Endothelial cell of umbilical vein (primary cell): ENCODE measurements around the gene TPGS2. TPM values are rescaled to one million over a fixed set of nuclear protein-coding genes. Genes with fewer than 3 reads are reported as not detected.

ENCODE experiments used
- BruUV-seq: library from RNA; stranded (reverse); fragments of 400-500 nt; replicated peaks from 2 replicates; lab custom pipeline; 2021; lab: Mats Ljungman, UMichigan
- CTCF ChIA-PET: fragments of 300-600, 350-600 bp; sonication (Branson Sonifier 250); formaldehyde crosslinking; loops from one replicate; lab custom pipeline; 2021; ENCODE audit warnings: antibody characterized with exemption, inconsistent platforms; lab: Charles Lee
- POLR2A ChIA-PET: fragments of 300-600, 350-600 bp; sonication (Branson Sonifier 250); formaldehyde crosslinking; loops from one replicate; lab custom pipeline; 2021; ENCODE audit warnings: antibody characterized with exemption, inconsistent platforms; lab: Charles Lee
- DNase-seq: peaks from one replicate; pipeline ENCODE4 v3.0.0-alpha.2; 2011; ENCODE audit warnings: low read depth, low spot score
- FAIRE-seq: peaks from 2 replicates; lab custom pipeline; 2011; peaks lifted over from hg19 to GRCh38; lab: Jason Lieb, UNC
- H2AFZ ChIP-seq: 2 replicates; pipeline ENCODE4 v1.6.0; 2012; ENCODE audit warnings: low read depth, low read length, control low read depth, inconsistent platforms
- H3K27ac ChIP-seq: 2 replicates; pipeline ENCODE4 v1.5.1; 2011; ENCODE audit warnings: low read depth, mild to moderate bottlenecking, control low read depth, low read length, moderate library complexity; ENCODE audit not compliant: insufficient read depth
- H3K27me3 ChIP-seq, 2 experiments: 2 replicates each; pipeline versions ENCODE4 v1.6.0 to v1.6.1; 2011; ENCODE audit warnings: low read length in 2 of 2, mixed read lengths in 1 of 2; ENCODE audit not compliant: control insufficient read depth in 2 of 2, insufficient read depth in 2 of 2
- H3K36me3 ChIP-seq, 2 experiments: 2 replicates in 1 of 2; 3 replicates in 1 of 2; pipeline ENCODE4 v1.5.1; 2011; ENCODE audit warnings: low read length in 2 of 2, mild to moderate bottlenecking in 1 of 2, moderate library complexity in 1 of 2; ENCODE audit not compliant: control insufficient read depth in 2 of 2, insufficient read depth in 2 of 2; ENCODE audit errors: extremely low read depth in 1 of 2
- H3K4me1 ChIP-seq: 3 replicates; pipeline ENCODE4 v1.5.1; 2011; ENCODE audit warnings: mild to moderate bottlenecking, low read length; ENCODE audit not compliant: control insufficient read depth, insufficient read depth; ENCODE audit errors: extremely low read depth
- H3K4me2 ChIP-seq: 2 replicates; pipeline ENCODE4 v1.6.1; 2011; ENCODE audit warnings: low read length, control low read depth, mixed read lengths; ENCODE audit not compliant: insufficient read depth
- H3K4me3 ChIP-seq, 3 experiments: fragments of 200-600 bp in 1 of 3; sonication (generic), shearing (Covaris generic) in 1 of 3; replicated peaks in 1 of 3; 2 replicates each; pipeline ENCODE4 v1.5.1; 2011 to 2016; ENCODE audit warnings: control low read depth in 3 of 3, low read length in 3 of 3, mild to moderate bottlenecking in 2 of 3, inconsistent platforms in 1 of 3, low read depth in 1 of 3, moderate library complexity in 1 of 3; ENCODE audit not compliant: insufficient read depth in 1 of 3
- H3K79me2 ChIP-seq: 2 replicates; pipeline ENCODE4 v1.6.0; 2012; ENCODE audit warnings: low read length, inconsistent platforms; ENCODE audit not compliant: control insufficient read depth, insufficient read depth
- H3K9ac ChIP-seq: replicated peaks from 2 replicates; pipeline ENCODE3; 2011; ENCODE audit warnings: low read length, control low read depth; ENCODE audit not compliant: insufficient read depth; ENCODE audit errors: extremely low read depth
- H3K9me1 ChIP-seq: replicated peaks from 3 replicates; pipeline ENCODE4 v1.6.0; 2011; ENCODE audit warnings: mild to moderate bottlenecking, low read length; ENCODE audit not compliant: control insufficient read depth, insufficient read depth; ENCODE audit errors: extremely low read depth
- H3K9me3 ChIP-seq: replicated peaks from 2 replicates; pipeline ENCODE4 v1.5.1; 2012; ENCODE audit warnings: low read length, inconsistent platforms; ENCODE audit not compliant: control insufficient read depth, insufficient read depth
- H4K20me1 ChIP-seq: replicated peaks from 2 replicates; pipeline ENCODE3; 2011; ENCODE audit warnings: mild to moderate bottlenecking, low read length; ENCODE audit not compliant: control insufficient read depth, insufficient read depth; ENCODE audit errors: extremely low read depth
- CTCF ChIP-seq, 2 donors: IDR thresholded peaks; 1 replicate in 1 of 2; 2 replicates in 1 of 2; pipeline ENCODE4 v1.5.1; 2011; ENCODE audit warnings: low read length in 2 of 2, mild to moderate bottlenecking in 2 of 2, moderate library complexity in 2 of 2, control low read depth in 1 of 2, inconsistent platforms in 1 of 2, low read depth in 1 of 2; ENCODE audit not compliant: insufficient read depth in 1 of 2; ENCODE audit errors: extremely low read depth in 1 of 2
- EZH2 ChIP-seq: IDR thresholded peaks from 2 replicates; pipeline ENCODE4 v1.6.1; 2012; ENCODE audit warnings: borderline replicate concordance, low read depth, mild to moderate bottlenecking, moderate library complexity, low read length, inconsistent platforms; ENCODE audit not compliant: severe bottlenecking
- FOS ChIP-seq: IDR thresholded peaks from 2 replicates; pipeline ENCODE4 v1.6.1; 2011; ENCODE audit warnings: mild to moderate bottlenecking, low read length, moderate library complexity, borderline replicate concordance; ENCODE audit not compliant: insufficient read depth
- GATA2 ChIP-seq: IDR thresholded peaks from 2 replicates; pipeline ENCODE4 v1.7.0; 2011; ENCODE audit warnings: low read depth, mild to moderate bottlenecking, moderate library complexity, mixed read lengths, low read length; ENCODE audit not compliant: insufficient read length, insufficient read depth
- MYC ChIP-seq: IDR thresholded peaks from one replicate; pipeline ENCODE4 v1.6.1; 2011; ENCODE audit warnings: mild to moderate bottlenecking, low read depth, low read length
- POLR2A ChIP-seq: IDR thresholded peaks from 2 replicates; pipeline ENCODE4 v1.6.1; 2012; ENCODE audit warnings: low read depth, mild to moderate bottlenecking, control low read depth, low read length
- dilution Hi-C: fragments of 300-500 bp; cut with MboI; formaldehyde crosslinking; loops from one replicate; pipeline ENCODE4 v1.15.0; 2019; ENCODE audit warnings: low sequenced_read_pairs; ENCODE audit not compliant: extremely low pct_ligation_motif_present
- intact Hi-C: fragments of 100-400 bp; cut with micrococcal nuclease; formaldehyde crosslinking; loops from one replicate; pipeline ENCODE4 v1.10.0; 2022
- polyA plus RNA-seq, 4 experiments: library from polyadenylated mRNA; depleted of rRNA in 3 of 4; stranded (reverse) in 3 of 4; unstranded in 1 of 4; fragments of >200 nt; gene quantifications; 2 replicates each; pipeline versions ENCODE4 v1.2.1 to v1.2.3, GENCODE V29; 2011 to 2012; ENCODE audit warnings: missing spikeins in 1 of 4
- total RNA-seq: library from RNA; stranded (reverse); gene quantifications from 2 replicates; pipeline ENCODE4 v1.2.3, GENCODE V29; 2021

TPGS2 gene
- total and polyA plus RNA-seq, 2 donors (not counting 3 experiments of a cell fraction or from before 2014, with no cell fraction given) = 150 to 232 TPM

DNA sequence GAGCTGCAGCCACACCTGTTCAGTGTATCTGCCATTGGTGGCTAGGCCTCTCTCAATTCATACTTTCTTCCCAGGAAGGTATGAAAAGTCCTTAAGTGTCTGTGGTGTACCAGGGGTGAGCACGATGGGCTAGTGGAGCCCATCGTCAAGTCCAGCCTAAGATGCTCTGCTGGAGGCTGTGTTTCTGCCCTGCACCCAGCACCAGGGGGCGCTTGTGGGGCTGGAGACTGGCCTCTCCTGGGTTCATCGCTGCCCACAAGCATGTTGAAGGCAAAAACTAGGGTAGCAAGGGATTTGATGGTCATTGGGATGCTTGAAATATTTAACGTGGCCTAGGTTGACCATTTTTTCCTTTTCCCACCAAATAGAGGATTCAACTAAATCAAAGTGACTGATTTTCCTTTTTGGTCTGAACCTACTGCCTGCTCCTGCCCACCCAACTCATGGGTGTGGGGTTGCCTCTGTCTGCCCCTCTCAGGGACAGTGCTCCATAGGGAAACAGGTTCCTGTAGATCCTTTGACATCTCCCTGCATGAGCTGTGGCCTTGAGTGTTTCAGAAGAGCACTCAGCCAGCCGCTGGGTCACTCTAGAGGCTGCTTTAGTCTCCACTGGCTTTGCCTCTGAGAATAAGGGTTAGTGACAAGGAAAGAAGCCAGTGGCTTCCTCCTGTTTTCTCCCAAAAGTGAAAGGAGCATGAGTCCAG is 59.0 kb downstream of the TPGS2 start:
- dilution Hi-C loops (no loop called here), intact Hi-C loops (loop anchor here (1.0 kb wide), 1 partner anchor 40 kb away; no protein-coding TSS in a partner anchor)
- Histone ChIP-seq H3K4me2 (no peak overlapping the region), H2AFZ (no peak overlapping the region), H3K79me2 (no peaks in the 10 kb centered on the region), H4K20me1 (no peaks in the 10 kb centered on the region), H3K9me1 (no peaks in the 10 kb centered on the region), H3K9ac (no peak overlapping the region), H3K4me1 (no peaks in the 10 kb centered on the region), H3K4me3 (no peak overlapping the region), H3K27ac (no peak overlapping the region), H3K9me3 (no peaks in the 10 kb centered on the region), H3K36me3 (no peaks in the 10 kb centered on the region), H3K27me3 (peaks cover 7 to 9% of the 10 kb centered on the region in 2 experiments)
- no TSS peak for BruUV-seq
- FAIRE-seq (no peak), DNase-seq (no peak)
- no peak for TF ChIP-seq GATA2
- TF ChIP-seq CTCF (IDR thresholded peaks at IDR 0.05; ENCODE audit: extremely low read depth in 1 of 2, insufficient read depth in 1 of 2, low read depth in 1 of 2, low read length in 2 of 2) = peak; percentile 42 to 58
- TF ChIP-seq POLR2A = no peak
- TF ChIP-seq MYC = no peak
- POLR2A ChIA-PET = no interaction called here
- CTCF ChIA-PET = interaction anchor here (1.8 kb wide), 1 partner anchor 82 kb away, joined by 4 read pairs; no protein-coding TSS in a partner anchor

- dilution Hi-C loops = no loop called here
- H2AFZ ChIP-seq = no peak overlapping the region
- no peak overlapping the region for H3K9ac ChIP-seq
- no peak overlapping the region for H3K4me3 ChIP-seq
- no peaks in the 10 kb centered on the region for H3K4me1 ChIP-seq
- peaks cover 7 to 14% of the 10 kb centered on the region in 2 experiments for H3K27me3 ChIP-seq
- H4K20me1 ChIP-seq = no peaks in the 10 kb centered on the region
- ChIA-PET POLR2A (no interaction called here), CTCF (interaction anchor here (1.8 kb wide), 1 partner anchor 82 kb away, joined by 4 read pairs; no protein-coding TSS in a partner anchor)
- H3K9me1 ChIP-seq = no peaks in the 10 kb centered on the region
- H3K36me3 ChIP-seq = no peaks in the 10 kb centered on the region
- DNase-seq = no peak
- TF ChIP-seq FOS = peak; percentile 19
- TF ChIP-seq EZH2 = no peak
- no peaks in the 10 kb centered on the region for H3K9me3 ChIP-seq
- no peak for FAIRE-seq
- no peak overlapping the region for H3K27ac ChIP-seq
- intact Hi-C loops = loop anchor here (1.0 kb wide), 1 partner anchor 40 kb away; no protein-coding TSS in a partner anchor
- no TSS peak for BruUV-seq
- no peak overlapping the region for H3K4me2 ChIP-seq
- H3K79me2 ChIP-seq = no peaks in the 10 kb centered on the region
Observed at GRCh38 chr18:36769172-36769571, 59.6 kb downstream of the TPGS2 start.
